Gastrocnemius medialis (tissue), 4 donors: ENCODE data around the gene DCBLD2. TPM values are rescaled to one million over a fixed set of nuclear protein-coding genes. Genes with fewer than 3 reads are reported as not detected.
A peak's percentile ranks its signal among the peaks of the same experiment; 100 is the strongest.

Source experiments
- ATAC-seq, 2 donors: fragments of 150-250 bp; one replicate each; pipeline ENCODE4 v1.9.1; 2016
- DNase-seq, 2 donors: peaks; one replicate each; pipeline ENCODE4 v3.0.0-alpha.2; 2019
- H3K27ac ChIP-seq, 4 donors: fragments of 200-600 bp; sonication (generic); 1 replicate in 1 of 4; 2 replicates in 3 of 4; pipeline ENCODE4 v1.5.1; 2016 to 2018; ENCODE audit warnings: mild to moderate bottlenecking in 2 of 4, moderate library complexity in 1 of 4
- H3K27me3 ChIP-seq, 3 donors: fragments of 200-600 bp; sonication (generic) in 2 of 3; 1 replicate in 1 of 3; 2 replicates in 2 of 3; pipeline versions ENCODE4 v1.5.1 to v1.6.0; 2016 to 2019; ENCODE audit warnings: mild to moderate bottlenecking in 1 of 3, moderate library complexity in 1 of 3
- H3K36me3 ChIP-seq, 2 donors: fragments of 200-600 bp; sonication (generic) in 1 of 2; one replicate each; pipeline ENCODE4 v1.5.1; 2017 to 2018
- H3K4me1 ChIP-seq, 2 donors: fragments of 200-600 bp; sonication (generic) in 1 of 2; one replicate each; pipeline ENCODE4 v1.5.1; 2016 to 2017; ENCODE audit warnings: mild to moderate bottlenecking in 2 of 2
- H3K4me3 ChIP-seq, 4 donors: fragments of 200-600 bp; sonication (generic) in 3 of 4; 1 replicate in 1 of 4; 2 replicates in 3 of 4; pipeline ENCODE4 v1.5.1; 2016 to 2019; ENCODE audit warnings: mild to moderate bottlenecking in 2 of 4
- H3K9me3 ChIP-seq, 3 donors: fragments of 200-600 bp; sonication (generic) in 2 of 3; 1 replicate in 1 of 3; 2 replicates in 2 of 3; pipeline ENCODE4 v1.5.1; 2016 to 2019
- POLR2A ChIP-seq, 2 donors: fragments of 450-650 bp; IDR thresholded peaks; one replicate each; pipeline ENCODE4 v1.6.1; 2017; ENCODE audit warnings: antibody characterized with exemption in 2 of 2, mild to moderate bottlenecking in 2 of 2, moderate library complexity in 2 of 2
- in situ Hi-C, 4 donors: fragments of 200-750 bp; cut with MboI; loops; one replicate each; pipeline versions ENCODE4 v1.15.0 to v1.8.0; 2017; ENCODE audit warnings: low sequenced_read_pairs in 4 of 4
- intact Hi-C: fragments of 100-400 bp; cut with DNase I; formaldehyde crosslinking; loops from one replicate; pipeline ENCODE4 v1.15.1; 2023; ENCODE audit warnings: low total_unique reads
- total RNA-seq, 4 donors: library from RNA; depleted of rRNA; stranded (reverse); fragments of >200 nt; gene quantifications; one replicate each; pipeline versions ENCODE4 v1.1.0 to v1.2.3, GENCODE V29; 2016
- TF ChIP-seq, protein P1 (sequence below), 5 experiments: fragments of 450-650 bp in 3 of 5; fragments of 200-600 bp in 2 of 5; sonication (generic) in 2 of 5; IDR thresholded peaks in 4 of 5; conservative IDR thresholded peaks in 1 of 5; 1 replicate in 4 of 5; 2 replicates in 1 of 5; pipeline ENCODE4 v1.5.1; 2016 to 2019; ENCODE audit warnings: antibody characterized with exemption in 5 of 5, mild to moderate bottlenecking in 3 of 5, moderate library complexity in 3 of 5

Gene DCBLD2
- total RNA-seq, 4 donors from 2014 or later = 5.6 to 9.0 (median 6.7) TPM

DNA sequence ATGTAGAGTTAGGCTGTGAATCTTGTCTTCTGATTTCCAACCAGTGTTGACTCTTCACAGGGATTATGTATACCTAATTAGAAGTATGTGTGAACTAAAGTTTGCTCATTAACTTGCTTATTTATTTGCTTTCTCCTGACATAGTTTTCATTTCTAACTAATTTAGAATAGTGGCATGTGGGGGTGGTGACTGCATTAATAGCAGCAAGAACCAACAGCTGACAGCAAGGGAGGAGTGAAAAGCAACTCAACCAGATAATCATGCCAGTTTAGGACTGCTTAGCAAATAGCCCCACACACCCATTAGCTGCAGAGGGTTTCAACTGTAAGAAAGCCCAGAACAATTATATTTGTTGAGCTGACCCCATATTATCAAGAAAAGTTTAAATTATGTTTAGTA is 134.6 kb downstream of the DCBLD2 start:
- no peaks in the 10 kb centered on the region for H3K9me3 ChIP-seq
- peak overlapping the region in 2 of 4 donors; percentile 6 to 20 for H3K27ac ChIP-seq
- H3K36me3 ChIP-seq = no peaks in the 10 kb centered on the region
- peaks cover 41 to 64% of the 10 kb centered on the region in 2 donors for H3K4me1 ChIP-seq
- TF ChIP-seq, protein P1, sequence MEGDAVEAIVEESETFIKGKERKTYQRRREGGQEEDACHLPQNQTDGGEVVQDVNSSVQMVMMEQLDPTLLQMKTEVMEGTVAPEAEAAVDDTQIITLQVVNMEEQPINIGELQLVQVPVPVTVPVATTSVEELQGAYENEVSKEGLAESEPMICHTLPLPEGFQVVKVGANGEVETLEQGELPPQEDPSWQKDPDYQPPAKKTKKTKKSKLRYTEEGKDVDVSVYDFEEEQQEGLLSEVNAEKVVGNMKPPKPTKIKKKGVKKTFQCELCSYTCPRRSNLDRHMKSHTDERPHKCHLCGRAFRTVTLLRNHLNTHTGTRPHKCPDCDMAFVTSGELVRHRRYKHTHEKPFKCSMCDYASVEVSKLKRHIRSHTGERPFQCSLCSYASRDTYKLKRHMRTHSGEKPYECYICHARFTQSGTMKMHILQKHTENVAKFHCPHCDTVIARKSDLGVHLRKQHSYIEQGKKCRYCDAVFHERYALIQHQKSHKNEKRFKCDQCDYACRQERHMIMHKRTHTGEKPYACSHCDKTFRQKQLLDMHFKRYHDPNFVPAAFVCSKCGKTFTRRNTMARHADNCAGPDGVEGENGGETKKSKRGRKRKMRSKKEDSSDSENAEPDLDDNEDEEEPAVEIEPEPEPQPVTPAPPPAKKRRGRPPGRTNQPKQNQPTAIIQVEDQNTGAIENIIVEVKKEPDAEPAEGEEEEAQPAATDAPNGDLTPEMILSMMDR (IDR thresholded peaks at IDR 0.05 in 4 of 5, conservative IDR thresholded peaks at IDR 0.05 in 1 of 5) = no peak
- TF ChIP-seq POLR2A (IDR thresholded peaks at IDR 0.05) = no peak
- no peaks in the 10 kb centered on the region for H3K27me3 ChIP-seq
- intact Hi-C loops = no loop called here
- DNase-seq (no peak), ATAC-seq (no peak)
- no peak overlapping the region for H3K4me3 ChIP-seq
- in situ Hi-C loops = no loop called here

DNA sequence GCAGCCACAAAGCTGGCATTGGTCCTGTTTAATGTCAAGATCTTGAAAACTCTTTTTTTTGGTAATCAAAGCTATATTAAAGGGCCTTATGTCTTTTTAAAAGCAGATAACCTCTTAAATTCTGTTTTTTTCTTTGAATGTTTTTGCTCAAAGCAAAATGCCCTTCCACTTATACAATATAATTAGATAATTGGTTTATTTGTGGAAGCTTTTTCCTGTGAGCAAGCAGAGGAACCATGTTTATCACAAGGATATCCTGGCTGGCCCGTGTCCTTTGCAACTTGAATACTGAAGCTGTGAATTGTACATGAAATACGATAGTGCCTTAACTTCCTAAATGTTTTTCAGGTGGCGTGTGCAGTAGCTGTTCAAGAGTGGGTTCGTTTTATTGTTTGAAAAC is 135.8 kb downstream of the DCBLD2 start:
- no peaks in the 10 kb centered on the region for H3K9me3 ChIP-seq
- H3K27me3 ChIP-seq = no peaks in the 10 kb centered on the region
- peaks cover 34 to 58% of the 10 kb centered on the region in 2 donors for H3K4me1 ChIP-seq
- H3K4me3 ChIP-seq = no peak overlapping the region
- peak overlapping the region in 2 of 4 donors; percentile 50 to 66 for H3K27ac ChIP-seq
- in situ Hi-C loops = no loop called here
- ATAC-seq (peak in 1 of 2 donors; percentile 59), DNase-seq (peak in 1 of 2 donors; percentile 20)
- intact Hi-C loops = no loop called here
- H3K36me3 ChIP-seq = no peaks in the 10 kb centered on the region
- TF ChIP-seq, protein P1 (IDR thresholded peaks at IDR 0.05 in 4 of 5, conservative IDR thresholded peaks at IDR 0.05 in 1 of 5) = no peak
- TF ChIP-seq POLR2A (IDR thresholded peaks at IDR 0.05) = no peak

- peak overlapping the region in 1 of 4 donors; percentile 6 for H3K27ac ChIP-seq
Measured at GRCh38 chr3:98764472-98764884, 137.0 kb downstream of the DCBLD2 start.

DNA sequence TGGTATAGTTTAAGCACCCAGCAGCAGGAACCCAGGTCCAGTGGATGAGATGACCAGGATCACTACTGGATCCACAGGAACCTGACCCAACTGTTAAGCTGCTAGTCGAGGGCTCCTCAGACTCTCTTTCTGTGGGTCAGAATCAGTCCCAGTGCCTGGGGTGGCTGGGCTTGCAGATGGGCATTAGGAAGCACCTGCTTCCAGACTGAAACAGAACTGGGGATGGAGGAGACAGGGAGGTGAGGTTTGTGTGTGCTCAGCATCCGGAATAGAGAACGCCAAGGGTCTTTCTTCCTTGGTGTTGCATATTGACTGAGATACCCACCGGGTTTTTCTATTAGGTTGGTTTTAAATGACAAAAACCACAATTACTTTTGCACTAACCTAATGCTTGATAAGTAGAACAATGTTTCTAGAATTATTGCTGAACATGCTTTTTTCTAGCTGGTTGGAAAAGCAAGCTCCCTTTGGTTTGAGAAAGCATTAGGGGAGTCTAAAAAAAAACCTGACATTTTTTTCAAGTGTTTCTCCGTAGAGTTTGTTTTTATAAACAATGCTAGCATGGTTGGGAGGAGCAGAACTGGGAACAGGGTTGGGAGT is 137.6 kb downstream of the DCBLD2 start:
- Histone ChIP-seq H3K27ac (peak overlapping the region in 1 of 4 donors; percentile 6), H3K27me3 (no peaks in the 10 kb centered on the region), H3K36me3 (no peaks in the 10 kb centered on the region), H3K4me1 (peaks cover 22 to 55% of the 10 kb centered on the region in 2 donors), H3K9me3 (no peaks in the 10 kb centered on the region), H3K4me3 (no peak overlapping the region)
- DNase-seq (no peak), ATAC-seq (no peak)
- in situ Hi-C loops (no loop called here), intact Hi-C loops (no loop called here)
- no peak for TF ChIP-seq POLR2A (IDR thresholded peaks at IDR 0.05)
- TF ChIP-seq, protein P1 (IDR thresholded peaks at IDR 0.05 in 4 of 5, conservative IDR thresholded peaks at IDR 0.05 in 1 of 5) = no peak

More at GRCh38 chr3:98764472-98764884, 137.0 kb downstream of the DCBLD2 start:
- TF ChIP-seq, protein P1 (IDR thresholded peaks at IDR 0.05 in 4 of 5, conservative IDR thresholded peaks at IDR 0.05 in 1 of 5) = no peak
- no peak for TF ChIP-seq POLR2A (IDR thresholded peaks at IDR 0.05)
- H3K4me3 ChIP-seq = no peak overlapping the region
- intact Hi-C loops (no loop called here), in situ Hi-C loops (no loop called here)
- H3K9me3 ChIP-seq = no peaks in the 10 kb centered on the region
- H3K36me3 ChIP-seq = no peaks in the 10 kb centered on the region
- no peaks in the 10 kb centered on the region for H3K27me3 ChIP-seq
- DNase-seq (no peak), ATAC-seq (no peak)
- peaks cover 26 to 52% of the 10 kb centered on the region in 2 donors for H3K4me1 ChIP-seq
